Astrocyte of the spinal cord (primary cell): ENCODE results near the gene GJB6.

Source experiments
- DNase-seq: peaks from one replicate; pipeline ENCODE4 v3.0.0; 2011; ENCODE audit warnings: low read depth, low spot score
- H3K4me3 ChIP-seq: 2 replicates; pipeline ENCODE4 v1.5.1; 2011; ENCODE audit warnings: low read depth, mild to moderate bottlenecking, low read length, moderate library complexity
- CTCF ChIP-seq: IDR thresholded peaks from 2 replicates; pipeline ENCODE4 v1.5.1; 2012; ENCODE audit warnings: low read depth, mild to moderate bottlenecking, low read length, inconsistent platforms
- in situ Hi-C: cut with HindIII; loops from 2 replicates; pipeline ENCODE4 v1.10.0; 2017; ENCODE audit warnings: low sequenced_read_pairs

Gene GJB6

DNA sequence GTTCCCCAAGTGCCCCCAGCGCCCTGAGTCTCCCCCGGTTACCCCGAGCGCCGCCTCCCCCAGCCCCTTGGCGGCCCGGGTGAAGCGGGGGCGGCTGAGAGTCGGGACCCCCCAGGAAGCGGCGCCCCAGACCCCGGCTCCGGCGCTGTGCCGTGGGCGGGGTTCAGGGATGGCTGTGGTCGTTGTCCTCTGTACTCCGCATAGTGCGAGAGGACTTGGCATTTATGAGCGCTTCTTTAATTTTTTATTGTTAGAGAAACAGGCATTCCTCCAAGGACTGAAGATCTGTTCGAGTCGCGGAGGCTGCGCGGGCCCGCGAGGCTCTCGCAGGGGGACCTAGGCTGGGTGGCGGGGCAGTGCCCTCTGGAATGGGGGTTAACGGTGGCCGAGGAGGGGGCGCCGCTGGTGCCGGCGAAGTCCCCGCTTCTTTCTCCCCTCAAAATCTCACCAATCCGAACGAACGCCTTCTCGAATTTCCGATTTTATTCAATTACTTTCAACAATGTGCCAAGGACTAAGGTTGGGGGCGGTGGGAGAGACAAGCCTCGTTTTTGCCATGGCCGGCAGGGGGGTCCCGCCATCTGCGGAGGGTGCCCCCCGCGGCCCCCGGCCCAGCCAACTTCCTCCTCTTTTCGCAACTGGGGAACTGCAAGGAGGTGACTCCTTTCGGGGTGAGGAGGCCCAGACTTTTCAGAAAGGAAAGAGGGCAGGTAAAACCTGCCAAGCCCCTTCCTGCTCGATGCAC lies 38.8 kb downstream of the GJB6 start:
- peak overlapping the region; percentile 40 for H3K4me3 ChIP-seq
- TF ChIP-seq CTCF = no peak
- no peak for DNase-seq
- in situ Hi-C loops = loop anchor here (25.0 kb wide), 1 partner anchor 294 kb away; no protein-coding TSS in a partner anchor

GRCh38 chr13:20192836-20193161 lies 39.3 kb downstream of the GJB6 start, which contains the start of gene GJB2:
Gene GJB2 (minus strand): TSS chr13:20192938. CDS start chr13:20189581, 3,357 bp downstream.
- DNase-seq = no peak
- in situ Hi-C loops = loop anchor here (25.0 kb wide), 1 partner anchor 295 kb away; no protein-coding TSS in a partner anchor
- TF ChIP-seq CTCF = no peak

GRCh38 chr13:20192158-20192835 lies 39.8 kb downstream of the GJB6 start:
- peak; percentile 11 for DNase-seq
- no peak for TF ChIP-seq CTCF
- in situ Hi-C loops = loop anchor here (25.0 kb wide), 1 partner anchor 295 kb away; no protein-coding TSS in a partner anchor
- peak overlapping the region; percentile 40 for H3K4me3 ChIP-seq

More at GRCh38 chr13:20192836-20193161, 39.3 kb downstream of the GJB6 start, which contains the start of gene GJB2:
- peak within 1 kb of the TSS; percentile 40 for H3K4me3 ChIP-seq

DNA sequence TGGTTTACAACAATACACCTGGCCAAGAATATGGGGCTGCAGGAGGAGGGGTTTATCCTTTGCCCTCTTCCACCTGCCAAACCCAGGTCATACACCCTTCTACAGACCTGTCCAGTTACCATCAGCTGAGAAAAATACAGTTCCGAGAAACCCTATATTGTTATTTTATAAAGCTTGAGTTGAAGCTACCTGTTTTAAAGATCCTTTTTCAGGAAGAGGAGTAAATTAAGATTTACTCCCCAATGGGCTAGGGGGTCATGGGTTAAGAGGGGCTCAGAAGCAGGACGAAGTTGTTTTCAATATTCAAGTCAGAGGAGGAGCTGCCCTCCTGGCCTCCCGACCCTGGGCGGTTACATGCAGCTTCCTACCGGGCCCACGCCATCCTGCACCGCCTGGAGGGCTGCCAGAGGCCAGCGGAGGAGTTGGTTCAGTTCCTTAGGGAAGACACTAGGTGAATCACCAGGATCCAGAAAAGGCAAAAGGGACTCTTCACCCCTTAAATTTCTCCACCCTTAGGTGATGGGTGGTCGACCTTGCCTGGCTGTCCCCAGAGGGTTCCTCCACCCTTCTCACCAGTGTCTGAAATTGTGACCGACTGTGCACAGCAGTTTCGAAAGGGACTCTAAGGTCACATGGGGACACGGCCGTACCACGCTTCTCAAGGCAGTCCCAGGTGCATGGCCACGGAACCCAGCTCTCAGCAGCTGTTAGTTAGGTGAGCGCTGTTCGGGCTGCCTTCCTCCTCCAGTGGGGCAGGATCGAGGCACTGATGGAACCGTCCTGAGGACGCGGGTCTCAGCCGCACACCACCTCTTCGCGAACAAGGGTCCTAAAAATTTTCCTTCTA lies 40.6 kb downstream of the GJB6 start:
- DNase-seq = no peak
- no peak for TF ChIP-seq CTCF
- H3K4me3 ChIP-seq = peak overlapping the region; percentile 40
- in situ Hi-C loops = loop anchor here (25.0 kb wide), 1 partner anchor 296 kb away; no protein-coding TSS in a partner anchor

DNA sequence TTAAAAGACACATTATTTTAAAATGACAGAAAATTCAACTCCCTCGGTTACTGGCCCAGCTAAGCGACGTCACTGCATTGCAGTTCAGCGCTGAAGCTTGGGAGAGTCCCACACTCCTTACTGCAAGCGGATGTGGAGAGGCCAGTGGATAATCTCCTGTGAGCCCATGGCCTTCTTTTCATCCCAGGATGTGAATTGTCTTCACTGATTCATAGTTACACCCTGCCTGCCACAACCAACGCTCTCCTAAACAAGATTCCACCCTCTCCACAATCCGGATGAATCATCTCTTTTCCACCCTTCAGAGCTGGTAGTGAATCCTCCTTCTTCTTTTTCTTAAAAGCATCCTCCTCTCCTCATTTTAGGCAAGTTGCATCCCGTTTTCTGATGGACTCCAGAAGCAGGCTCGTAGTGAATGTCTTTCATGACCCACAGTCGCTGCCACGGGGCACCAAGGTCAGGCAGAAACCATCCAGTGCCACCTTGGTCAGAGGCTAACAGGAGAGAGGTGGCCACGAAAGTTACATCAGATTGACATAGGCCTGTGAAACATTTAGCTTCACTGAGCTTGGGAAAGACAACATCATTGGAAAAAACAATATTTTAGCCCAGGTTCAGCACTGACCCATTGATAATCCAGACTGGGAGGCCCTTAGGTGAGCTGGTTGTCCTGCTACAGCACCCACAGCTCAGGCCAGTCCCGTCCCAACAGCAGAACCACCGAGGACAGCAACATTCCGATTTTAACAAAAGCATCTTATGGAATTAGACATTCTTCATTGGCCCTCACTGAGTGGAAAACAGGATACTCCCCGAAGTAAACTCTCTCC lies 41.4 kb downstream of the GJB6 start:
- in situ Hi-C loops = loop anchor here (25.0 kb wide), 1 partner anchor 297 kb away; no protein-coding TSS in a partner anchor
- TF ChIP-seq CTCF = no peak
- no peak overlapping the region for H3K4me3 ChIP-seq
- DNase-seq = peak; percentile 70
